ENCODE data around the gene TRMT11. TPM values are rescaled to one million over a fixed set of nuclear protein-coding genes. Genes with fewer than 3 reads are reported as not detected.
A peak's percentile ranks its signal among the peaks of the same experiment; 100 is the strongest.

Gene TRMT11
- total and polyA plus RNA-seq, 9 of the 15 experiments (the other 6 are each of a cell fraction or from before 2014, with no cell fraction given): 38.8 to 88.0 (median 59.8) TPM

DNA sequence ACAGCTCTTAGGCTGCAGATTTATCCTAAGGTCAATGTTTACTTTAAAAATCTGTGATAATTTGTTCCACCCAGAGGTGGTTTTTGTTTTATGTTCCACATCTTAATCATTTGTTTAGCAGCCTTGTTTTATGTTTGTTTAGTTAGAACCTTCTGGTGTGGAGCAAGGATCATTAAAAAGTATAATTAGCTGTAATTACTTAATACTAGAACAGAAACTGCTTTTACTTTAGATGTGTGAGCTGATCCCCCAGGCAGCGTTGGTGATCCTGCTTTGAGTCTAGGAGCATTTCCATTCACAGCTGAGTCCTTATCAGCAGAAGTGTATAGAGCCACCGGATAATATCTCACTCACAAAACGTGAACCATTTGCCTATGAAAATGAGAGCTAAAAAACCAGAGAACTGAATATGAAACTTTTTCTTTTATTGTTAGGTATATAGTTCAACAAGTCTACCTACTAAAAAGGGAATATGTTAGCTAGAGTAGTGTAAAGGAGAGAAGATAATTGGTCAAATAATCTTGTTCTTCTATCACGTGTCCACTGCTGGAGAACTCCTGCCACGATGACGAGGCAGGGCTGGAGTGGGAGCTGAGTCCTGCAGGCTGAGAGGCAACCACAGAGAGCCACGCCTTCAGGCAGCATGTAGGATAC is 78.5 kb downstream of the TRMT11 start (continued):
- TF ChIP-seq NR4A1 (CRISPR knock-in tag; IDR thresholded peaks at IDR 0.05): no peak
- TF ChIP-seq NR4A1 (tag; IDR thresholded peaks at IDR 0.05): no peak
- TF ChIP-seq, protein P1, sequence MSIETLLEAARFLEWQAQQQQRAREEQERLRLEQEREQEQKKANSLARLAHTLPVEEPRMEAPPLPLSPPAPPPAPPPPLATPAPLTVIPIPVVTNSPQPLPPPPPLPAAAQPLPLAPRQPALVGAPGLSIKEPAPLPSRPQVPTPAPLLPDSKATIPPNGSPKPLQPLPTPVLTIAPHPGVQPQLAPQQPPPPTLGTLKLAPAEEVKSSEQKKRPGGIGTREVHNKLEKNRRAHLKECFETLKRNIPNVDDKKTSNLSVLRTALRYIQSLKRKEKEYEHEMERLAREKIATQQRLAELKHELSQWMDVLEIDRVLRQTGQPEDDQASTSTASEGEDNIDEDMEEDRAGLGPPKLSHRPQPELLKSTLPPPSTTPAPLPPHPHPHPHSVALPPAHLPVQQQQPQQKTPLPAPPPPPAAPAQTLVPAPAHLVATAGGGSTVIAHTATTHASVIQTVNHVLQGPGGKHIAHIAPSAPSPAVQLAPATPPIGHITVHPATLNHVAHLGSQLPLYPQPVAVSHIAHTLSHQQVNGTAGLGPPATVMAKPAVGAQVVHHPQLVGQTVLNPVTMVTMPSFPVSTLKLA (conservative IDR thresholded peaks at IDR 0.05): peak in 1 of 2 experiments; percentile 40; a peak in 1 of 4 replicates
- no peak for TF ChIP-seq NEUROD1 (IDR thresholded peaks at IDR 0.05; ENCODE audit: borderline replicate concordance, low read depth, low read length, partially characterized antibody)
- TF ChIP-seq KDM4B (IDR thresholded peaks at IDR 0.05; ENCODE audit: borderline replicate concordance in 2 of 2, low read depth in 1 of 2): no peak
- no peak for TF ChIP-seq MECOM (CRISPR knock-in tag; IDR thresholded peaks at IDR 0.05)
- TF ChIP-seq FUS (optimal IDR thresholded peaks at IDR 0.05; ENCODE audit: low read depth, low read length): no peak
- TF ChIP-seq MYBL2 (IDR thresholded peaks at IDR 0.05; ENCODE audit: low read depth): no peak
- TF ChIP-seq MYBL2 (CRISPR knock-in tag; IDR thresholded peaks at IDR 0.05; ENCODE audit: borderline replicate concordance): no peak
- no peak for TF ChIP-seq ZNF77 (CRISPR knock-in tag; IDR thresholded peaks at IDR 0.05)
- TF ChIP-seq FOSL1 (tag; conservative IDR thresholded peaks at IDR 0.05): peak; percentile 60
- TF ChIP-seq, protein P2, sequence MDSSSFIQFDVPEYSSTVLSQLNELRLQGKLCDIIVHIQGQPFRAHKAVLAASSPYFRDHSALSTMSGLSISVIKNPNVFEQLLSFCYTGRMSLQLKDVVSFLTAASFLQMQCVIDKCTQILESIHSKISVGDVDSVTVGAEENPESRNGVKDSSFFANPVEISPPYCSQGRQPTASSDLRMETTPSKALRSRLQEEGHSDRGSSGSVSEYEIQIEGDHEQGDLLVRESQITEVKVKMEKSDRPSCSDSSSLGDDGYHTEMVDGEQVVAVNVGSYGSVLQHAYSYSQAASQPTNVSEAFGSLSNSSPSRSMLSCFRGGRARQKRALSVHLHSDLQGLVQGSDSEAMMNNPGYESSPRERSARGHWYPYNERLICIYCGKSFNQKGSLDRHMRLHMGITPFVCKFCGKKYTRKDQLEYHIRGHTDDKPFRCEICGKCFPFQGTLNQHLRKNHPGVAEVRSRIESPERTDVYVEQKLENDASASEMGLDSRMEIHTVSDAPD (CRISPR knock-in tag; IDR thresholded peaks at IDR 0.05): no peak
- no peak for TF ChIP-seq FOXJ3 (CRISPR knock-in tag; IDR thresholded peaks at IDR 0.05)
- no peak for TF ChIP-seq SAFB (IDR thresholded peaks at IDR 0.05; ENCODE audit: borderline replicate concordance, low read depth, low read length)
- TF ChIP-seq, protein P3, sequence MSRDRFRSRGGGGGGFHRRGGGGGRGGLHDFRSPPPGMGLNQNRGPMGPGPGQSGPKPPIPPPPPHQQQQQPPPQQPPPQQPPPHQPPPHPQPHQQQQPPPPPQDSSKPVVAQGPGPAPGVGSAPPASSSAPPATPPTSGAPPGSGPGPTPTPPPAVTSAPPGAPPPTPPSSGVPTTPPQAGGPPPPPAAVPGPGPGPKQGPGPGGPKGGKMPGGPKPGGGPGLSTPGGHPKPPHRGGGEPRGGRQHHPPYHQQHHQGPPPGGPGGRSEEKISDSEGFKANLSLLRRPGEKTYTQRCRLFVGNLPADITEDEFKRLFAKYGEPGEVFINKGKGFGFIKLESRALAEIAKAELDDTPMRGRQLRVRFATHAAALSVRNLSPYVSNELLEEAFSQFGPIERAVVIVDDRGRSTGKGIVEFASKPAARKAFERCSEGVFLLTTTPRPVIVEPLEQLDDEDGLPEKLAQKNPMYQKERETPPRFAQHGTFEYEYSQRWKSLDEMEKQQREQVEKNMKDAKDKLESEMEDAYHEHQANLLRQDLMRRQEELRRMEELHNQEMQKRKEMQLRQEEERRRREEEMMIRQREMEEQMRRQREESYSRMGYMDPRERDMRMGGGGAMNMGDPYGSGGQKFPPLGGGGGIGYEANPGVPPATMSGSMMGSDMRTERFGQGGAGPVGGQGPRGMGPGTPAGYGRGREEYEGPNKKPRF (IDR thresholded peaks at IDR 0.05; ENCODE audit: low read depth, low read length): no peak
- no peak for TF ChIP-seq FOS (IDR thresholded peaks at IDR 0.05; ENCODE audit: extremely low read depth, insufficient read length)
- TF ChIP-seq EWSR1 (IDR thresholded peaks at IDR 0.05; ENCODE audit: borderline replicate concordance, low read depth, partially characterized antibody): no peak
- no peak for TF ChIP-seq CAMTA2 (CRISPR knock-in tag; conservative IDR thresholded peaks at IDR 0.05)
- TF ChIP-seq NR2C1 (IDR thresholded peaks at IDR 0.05): no peak
- TF ChIP-seq NR2C1 (tag; IDR thresholded peaks at IDR 0.05): no peak
- no peak for TF ChIP-seq DNMT1 (IDR thresholded peaks at IDR 0.05)
- TF ChIP-seq CXXC5 (CRISPR knock-in tag; IDR thresholded peaks at IDR 0.05): peak; percentile 35; the same call in 1 of the 2 replicates

Measured in K562 (cell line).